GM21447 (cell line): ENCODE data around the gene NUDT14.

Experiments used
- ATAC-seq: cut with Tn5 transposase; IDR thresholded peaks from one replicate; pipeline ENCODE4 v1.9.1; 2021; ENCODE audit not compliant: unreplicated experiment

Gene NUDT14

DNA sequence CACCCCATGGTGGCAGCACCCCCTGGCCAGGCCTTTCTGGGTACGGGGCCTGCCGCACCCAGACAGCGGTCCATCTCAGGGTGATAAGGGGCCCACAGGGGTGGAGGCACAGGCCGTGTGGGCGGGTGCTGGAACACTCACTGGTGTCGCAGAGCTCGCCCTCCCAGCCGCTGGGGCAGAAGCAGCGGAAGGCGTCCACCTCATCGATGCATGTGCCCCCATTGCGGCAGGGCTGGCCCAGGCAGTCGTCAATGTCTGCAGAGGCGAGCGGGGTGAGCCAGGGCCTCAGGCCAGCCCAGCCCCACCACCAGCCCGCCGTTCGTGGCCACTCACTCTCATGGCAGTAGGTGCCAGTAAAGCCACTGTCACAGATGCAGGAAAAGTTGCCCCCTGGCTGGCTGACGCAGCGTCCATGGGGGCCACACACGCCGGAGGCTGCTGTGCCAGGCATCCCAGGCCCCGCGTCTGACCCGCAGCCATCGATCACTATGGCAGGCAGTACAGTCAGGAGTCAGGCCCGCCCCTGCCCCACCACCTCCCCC, 32.4 kb downstream of the NUDT14 start:
- no peak for ATAC-seq

DNA sequence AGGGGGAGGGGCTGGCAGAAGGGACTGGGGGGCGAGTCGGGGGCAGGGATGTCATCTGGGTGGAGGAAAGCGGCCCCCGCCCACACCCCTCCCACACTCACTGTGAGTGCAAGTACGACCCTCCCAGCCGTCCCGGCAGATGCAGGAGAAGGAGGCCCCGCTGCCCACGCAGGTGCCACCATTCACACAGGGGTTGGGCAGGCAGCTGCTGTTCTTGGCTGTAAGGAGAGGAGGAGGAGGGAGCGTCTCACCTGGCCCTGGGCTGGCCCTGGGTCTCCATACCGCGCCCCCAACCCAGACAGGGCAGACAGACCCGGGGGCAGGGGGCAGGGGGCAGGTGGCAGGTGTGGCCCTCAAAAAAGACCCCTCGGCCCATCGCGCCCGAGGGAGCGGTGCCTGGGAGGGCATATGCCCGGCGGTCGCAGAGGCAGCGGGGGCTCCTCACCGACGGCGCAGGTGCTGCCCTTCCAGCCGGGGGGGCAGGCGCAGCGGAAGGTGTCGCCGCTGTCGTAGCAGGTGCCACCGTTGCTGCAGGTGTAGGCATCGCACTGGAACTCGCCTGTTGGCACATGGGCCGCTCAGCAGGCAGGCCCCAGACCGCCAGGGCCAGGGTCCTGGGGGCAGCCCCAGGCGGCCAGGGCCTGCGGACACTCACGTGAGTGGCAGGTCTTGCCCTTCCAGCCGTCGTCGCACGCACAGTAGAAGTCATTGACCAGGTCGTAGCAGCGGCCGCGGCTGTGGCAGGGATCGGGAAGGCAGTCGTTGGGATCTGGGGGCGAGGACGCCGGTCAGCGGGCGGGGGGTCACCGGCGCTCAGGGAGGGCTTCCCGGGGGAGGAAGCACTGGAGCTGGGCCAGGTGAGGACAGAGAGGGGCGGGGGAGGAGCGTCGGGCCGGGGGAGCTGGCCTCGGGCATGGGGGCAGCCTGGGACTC, 33.2 kb downstream of the NUDT14 start:
- ATAC-seq = no peak

DNA sequence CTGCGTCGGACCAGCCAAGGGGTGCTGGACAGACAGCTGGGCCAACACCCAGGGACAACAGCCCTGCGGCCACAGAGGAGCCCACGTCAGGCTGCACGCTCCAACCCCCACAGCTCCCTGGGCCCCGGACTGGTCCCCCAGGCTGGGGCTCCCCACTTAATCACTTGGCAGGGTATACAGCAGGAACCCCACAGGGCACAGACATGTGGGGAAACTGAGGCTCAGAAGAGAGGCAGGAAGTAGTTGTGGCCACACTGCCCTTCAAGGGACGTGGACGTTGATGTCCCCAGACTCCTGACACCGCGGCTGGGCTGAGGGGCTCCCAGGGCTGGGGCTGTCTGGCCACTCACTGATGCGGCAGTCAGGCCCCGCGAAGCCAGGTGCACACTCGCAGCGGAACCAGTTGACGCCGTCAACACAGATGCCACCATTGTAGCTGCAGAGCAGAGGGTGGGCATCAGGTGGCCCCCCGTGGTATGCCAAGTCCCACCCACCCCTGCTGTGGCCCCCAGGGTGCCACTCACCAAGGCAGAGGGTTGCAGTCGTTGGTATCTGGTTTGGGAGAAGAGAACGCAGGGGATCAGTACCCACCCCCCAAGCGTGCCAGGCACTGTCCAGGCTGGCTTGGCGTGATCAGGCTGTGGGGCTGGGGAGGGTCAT, 34.0 kb downstream of the NUDT14 start:
- ATAC-seq = no peak

DNA sequence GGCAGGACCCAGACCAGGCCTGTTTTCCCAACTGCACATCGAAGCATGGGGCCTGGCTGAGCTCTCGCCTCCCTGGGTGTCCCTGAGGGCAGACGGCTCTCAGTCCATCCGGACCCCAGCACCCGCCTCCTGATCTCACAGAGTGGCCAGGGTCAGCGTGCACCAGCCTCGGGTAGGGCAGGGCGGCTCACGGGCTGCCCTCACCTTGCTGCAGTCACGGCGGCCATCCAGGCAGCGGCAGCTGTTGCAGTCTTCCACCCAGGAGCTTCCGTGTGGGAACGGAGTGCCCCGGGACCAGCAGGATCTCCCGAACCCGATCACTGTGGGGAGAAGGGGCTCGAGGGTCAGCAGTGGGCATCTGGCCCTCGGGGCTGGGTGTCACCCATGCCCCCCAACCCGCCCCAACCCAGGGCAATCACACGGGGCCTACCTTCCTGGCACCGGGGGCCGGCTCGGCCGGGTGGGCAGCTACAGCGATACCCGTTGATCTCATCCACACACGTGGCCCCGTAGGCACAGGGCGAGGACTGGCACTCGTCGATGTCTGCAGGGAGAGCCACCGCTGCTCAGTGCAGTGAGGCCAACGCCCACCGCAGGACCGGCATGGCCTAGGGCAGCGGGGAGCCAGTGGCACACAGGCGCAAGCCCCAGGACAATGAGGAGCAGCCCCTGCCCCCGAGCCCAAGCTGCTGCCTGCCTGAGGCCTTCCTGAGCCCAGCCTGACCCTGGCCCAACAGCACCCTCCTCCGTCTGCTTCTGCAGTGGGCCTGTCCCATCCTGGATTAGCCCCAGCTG, 34.7 kb downstream of the NUDT14 start:
- ATAC-seq = no peak

DNA sequence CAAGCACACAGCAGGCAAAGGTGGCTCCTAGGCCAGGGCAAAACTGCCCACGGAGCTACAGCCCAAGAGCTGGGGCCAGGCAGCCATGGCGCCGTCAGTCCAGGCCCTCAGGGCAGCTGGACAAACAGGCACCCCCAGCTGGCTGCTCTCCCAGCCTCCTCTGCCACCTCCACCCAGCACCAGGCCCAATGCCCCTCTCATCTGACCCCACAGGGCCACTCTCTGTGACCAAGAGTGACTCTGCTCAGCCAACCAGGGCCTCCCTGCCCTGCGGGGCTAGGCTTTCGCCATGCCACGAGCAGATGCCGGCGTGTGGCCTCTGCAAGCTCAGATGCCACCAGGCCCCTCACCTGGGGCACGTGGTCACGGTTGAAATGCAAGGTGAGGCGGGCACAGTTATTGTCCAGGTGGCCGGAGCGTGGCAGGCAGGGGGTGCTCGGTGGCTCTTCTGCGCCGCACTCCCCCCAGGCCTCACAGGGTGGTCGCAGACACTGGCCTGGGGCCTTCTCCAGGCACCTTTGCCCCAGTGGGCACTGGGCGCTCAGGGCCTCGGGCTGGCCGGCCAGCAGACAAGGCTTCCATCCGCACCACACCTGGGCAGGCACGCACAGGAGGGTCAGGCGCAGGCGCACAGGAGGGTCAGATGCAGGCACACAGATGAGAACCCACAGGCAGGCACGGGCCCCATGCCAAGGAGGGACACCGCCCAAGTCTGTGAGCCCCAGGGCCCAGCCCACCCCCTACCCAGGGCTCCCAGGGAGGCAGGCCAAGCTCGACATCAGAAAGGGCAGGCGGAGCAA, 35.5 kb downstream of the NUDT14 start:
- ATAC-seq = no peak

DNA sequence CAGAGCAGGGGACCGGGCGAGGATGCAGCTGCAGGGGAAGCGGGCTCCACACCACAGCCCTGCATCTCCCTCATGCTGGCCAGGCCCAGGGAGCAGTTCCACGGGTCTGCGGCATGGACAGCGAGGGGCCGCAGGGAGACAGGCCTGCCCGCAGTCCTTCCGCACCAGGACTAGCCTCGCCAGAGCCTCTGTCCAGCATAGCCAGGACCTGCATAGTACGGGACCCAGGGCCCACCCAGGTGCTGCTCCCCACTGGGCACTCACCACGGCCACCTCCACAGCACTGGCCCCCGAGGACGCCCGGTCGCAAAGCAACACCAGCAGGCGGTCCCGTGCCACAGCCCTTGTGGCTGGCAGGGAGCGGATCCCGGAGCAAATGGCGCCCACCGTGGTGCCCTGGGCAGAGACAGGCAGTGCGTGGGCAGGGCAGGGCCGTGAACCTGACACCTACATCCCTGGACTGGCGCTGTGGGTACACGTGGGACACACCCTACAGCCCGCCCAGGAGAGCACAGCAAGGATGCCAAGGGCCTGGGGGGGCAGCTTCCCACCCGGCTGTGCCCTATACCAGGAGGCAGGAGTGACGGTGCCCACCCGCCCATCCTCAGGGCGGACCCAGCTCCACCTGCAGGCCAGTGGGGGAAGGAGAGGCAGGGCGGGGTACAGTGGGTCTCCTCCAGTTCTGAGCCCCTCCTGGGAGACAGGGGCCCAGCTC, 36.3 kb downstream of the NUDT14 start:
- ATAC-seq = no peak

DNA sequence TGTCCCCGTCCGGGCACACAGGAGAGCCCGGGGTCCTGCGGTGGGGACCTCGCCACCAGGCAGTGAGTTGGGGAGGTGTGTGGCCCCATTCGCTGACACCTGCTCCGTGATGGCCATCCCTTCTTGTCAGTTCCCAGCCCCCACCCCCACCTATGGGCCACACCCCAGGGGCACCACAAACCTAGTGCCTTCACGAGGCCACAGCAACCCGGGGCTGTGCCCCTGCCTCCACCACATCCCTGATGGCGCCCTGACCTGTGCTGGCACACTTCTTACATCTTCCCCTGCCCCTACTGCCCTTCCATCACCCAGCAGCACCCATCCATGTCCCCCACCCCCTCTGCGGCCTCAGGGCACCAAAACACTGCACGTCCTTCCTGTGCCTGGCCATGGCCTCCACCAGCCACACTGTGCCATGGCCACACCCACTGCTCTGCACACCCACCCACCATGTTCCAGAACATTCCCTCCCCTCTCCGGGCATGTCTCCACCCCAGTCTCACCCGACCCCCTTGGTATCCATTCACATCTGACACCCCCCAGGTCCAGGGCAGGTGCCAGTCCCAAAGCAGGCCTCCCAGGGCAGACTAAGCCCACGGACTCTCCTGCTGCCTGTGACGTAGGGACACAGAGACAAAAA, 37.0 kb downstream of the NUDT14 start:
- no peak for ATAC-seq

DNA sequence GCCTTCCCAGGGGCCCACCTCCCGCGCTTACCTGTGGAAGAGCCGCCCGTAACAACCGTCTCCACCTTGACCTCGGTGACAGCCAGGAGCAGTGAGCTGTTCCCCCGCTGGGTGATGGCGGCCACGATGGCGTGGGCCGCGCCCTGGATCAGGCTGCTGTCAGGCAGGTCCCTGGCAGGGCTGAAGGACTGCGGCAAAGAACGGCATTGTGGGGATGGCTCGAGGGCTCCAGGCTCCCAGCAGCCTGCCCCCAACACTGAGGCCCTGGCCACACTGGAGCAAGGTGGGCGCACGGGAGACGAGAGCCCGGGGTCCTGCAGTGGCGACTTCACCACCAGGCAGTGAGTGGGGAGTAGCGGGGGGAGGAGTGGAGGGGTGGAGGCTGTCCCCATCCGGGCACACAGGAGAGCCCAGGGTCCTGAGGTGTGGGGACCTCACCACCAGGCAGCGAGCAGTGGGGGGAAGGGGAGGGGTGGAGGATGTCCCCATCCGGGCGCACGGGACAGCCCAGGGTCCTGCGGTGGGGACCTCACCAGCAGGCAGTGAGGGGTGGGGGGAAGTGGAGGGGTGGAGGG, 37.6 kb downstream of the NUDT14 start:
- no peak for ATAC-seq

DNA sequence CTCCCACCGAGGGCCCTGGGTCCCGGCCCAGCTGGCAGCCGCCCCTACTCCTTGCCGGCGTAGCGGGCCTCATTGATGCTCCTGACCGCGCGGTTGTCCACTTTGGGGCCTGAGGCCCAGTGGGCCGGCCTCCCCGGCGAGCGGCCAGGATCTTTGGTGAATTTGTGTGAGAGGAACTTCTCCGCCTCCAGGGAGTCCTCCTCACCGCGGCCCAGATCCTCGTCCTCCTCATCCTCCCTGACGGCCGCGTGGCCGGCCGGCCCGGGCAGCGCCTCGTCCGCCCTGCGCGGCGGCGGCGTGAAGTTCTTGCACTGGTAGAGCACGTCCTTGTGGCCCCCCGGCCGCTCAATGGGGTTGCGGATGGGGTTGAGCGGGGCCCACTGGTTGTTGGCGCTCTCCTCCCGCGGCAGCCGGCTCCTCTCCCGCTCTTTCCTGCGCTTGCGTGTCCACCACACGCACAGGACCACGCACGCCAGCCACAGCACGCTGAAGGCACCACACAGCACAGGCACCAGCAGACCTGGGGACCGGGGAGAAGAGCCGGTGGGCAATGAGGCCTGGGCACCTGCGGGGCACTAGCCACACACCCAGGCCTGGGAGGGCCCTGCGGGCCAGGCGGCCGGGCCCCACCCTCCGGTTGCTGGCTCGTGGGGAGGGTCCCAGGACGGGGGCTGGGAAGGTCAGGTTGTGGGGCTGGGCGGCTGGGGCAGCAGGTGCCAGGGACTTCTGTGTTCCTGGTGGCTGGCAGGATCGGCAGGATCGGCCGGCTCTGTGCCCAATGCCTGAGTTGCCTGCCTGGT, 38.3 kb downstream of the NUDT14 start:
- ATAC-seq = no peak

DNA sequence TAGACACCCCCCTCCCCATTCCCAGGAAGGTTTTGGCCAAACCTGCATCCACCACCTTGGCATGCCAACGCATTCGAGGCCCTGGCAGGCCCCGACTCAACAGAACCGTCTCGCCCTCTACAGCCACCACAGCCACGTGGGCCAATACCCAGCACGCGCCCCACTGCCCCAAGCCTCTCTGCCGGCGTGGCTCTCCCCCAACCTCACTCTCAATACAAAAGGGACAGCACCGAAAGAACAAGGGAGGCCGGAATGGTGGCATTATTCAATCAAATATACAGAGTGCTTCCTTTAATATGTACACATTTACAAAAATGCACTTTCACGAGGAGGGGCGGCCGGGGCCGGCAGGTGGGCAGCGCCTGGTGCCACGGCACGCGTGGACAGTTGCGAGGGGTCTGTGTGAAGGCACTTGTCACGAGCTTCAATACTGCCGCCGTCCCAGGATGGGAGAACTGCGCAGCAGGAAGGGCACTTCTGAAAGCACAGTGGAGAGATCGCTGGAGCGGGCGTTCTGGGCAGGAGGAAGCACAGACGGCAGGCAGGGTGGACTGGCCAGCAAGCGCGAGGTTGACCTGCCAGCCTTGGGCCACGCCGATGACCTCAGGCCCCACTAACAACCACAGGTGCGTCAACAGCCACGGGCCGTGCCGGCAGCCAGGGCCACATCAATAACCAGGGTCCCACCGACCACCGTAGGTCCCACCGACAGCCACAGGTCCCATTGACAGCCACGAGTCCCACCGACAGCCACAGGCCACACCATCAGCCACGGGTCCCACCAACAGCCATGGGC, 39.4 kb downstream of the NUDT14 start:
- no peak for ATAC-seq

DNA sequence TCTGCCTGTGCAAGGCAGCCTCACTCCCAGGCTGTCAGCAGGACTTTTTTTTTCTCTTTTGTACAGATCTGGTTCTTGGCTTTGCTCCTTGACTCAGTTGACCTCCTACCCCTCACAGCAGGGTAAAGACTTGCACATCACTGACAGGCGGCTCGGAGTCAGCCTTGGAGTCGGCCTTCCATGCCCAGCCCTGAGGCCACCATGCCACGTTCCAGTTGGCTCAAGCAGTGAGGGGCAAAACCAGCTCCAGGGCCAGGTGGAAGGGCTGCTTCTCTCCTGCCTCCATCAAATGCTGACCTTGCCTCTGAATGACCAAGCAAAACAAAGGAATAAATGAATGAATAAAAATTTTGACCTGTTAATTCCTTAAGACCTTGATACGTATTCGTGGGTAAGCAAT, 40.1 kb downstream of the NUDT14 start:
- ATAC-seq = no peak

DNA sequence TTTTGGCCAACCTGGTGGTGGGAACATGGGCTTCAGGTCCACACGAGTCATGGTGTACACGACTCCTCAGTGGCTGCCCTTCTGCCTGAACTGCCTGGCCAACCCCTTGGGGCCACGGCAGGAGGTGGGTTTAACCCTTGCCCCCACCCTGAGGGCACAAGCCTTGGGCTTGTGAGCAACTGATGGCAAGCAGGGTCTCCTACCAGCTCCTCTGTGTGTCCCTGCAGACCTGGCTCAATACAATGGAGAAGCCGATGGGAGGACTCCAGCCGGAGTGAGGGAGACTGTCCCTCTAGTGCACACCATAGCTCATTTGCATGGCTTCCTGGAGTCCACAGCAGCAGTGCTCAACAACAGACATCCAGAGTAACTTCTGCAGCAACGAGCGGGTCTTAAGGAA, 40.5 kb downstream of the NUDT14 start:
- ATAC-seq = no peak

DNA sequence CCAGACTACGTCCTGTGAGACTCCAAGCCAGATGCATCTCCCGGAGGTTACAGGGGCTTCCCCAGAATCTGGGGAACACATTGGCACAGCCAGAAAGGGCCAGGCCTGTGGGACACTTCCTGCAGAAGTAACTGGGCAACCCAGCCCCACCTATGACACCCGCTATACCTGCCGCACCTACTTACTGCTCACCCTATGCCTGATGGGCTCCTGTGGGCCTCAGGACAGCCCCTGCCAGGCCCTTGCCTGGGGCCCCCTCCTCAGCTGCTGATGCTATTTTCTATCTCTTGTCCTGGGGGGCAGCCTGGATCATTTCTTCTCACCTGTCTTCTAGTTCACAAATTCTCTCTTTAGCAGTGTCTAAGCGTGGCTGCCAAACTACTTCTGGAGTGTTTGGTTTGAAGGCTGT, 41.3 kb downstream of the NUDT14 start:
- no peak for ATAC-seq

DNA sequence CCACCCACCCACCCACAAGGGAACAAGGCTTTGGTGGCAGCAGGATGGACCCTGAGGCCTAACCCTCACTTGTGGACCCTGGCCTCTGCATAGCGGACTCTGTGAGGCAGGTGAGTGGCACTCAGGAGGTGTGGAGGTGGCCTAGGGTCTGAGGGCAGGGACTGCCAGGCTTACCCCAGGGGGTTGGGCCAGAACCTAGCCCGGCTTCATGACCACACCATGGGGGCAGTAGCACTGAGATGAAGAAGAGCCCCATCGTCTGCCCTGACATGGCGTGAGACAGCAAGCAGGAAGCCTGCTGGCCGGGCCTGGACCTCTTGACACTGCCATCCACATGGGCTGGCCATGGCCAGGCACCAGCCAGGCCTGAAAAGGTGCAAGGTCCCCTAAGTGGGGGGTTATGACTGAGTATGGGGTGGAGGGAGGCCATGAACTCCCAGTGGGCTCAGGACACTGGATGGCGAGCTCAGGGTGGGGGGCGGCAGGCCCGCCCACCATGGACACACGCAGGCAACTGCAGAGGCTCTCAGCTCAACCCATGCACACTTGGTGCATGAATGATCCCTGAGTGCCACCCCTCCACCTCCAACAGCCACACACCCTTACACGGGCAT, 41.8 kb downstream of the NUDT14 start:
- no peak for ATAC-seq

DNA sequence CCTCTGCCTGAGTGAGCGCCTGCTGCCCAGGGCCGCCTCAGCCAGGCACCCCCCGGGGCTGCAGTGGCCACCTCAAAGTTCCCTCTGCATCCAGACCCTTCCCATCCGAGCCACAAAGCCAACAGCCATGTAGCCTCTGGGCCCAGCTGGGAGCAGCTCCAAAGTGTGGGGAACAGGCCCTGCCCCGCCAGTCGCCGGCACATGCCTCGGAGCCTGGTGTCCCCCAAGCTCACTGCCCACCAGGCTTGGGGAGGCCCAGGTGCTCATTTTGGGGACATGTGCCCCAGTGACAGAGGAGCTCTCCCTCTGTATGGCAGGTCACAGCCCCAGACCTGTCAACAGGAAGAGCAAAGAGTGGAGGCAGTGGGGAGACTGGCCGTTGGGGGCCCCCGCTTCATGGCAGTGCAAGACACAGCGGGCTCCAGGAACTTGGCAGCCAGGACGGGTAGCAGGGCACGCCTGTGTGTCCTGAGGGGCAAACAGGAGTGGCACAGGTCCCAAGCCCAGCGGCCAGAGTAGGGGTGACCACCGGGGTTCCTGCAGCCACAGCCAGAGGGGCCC, 42.5 kb downstream of the NUDT14 start:
- no peak for ATAC-seq

DNA sequence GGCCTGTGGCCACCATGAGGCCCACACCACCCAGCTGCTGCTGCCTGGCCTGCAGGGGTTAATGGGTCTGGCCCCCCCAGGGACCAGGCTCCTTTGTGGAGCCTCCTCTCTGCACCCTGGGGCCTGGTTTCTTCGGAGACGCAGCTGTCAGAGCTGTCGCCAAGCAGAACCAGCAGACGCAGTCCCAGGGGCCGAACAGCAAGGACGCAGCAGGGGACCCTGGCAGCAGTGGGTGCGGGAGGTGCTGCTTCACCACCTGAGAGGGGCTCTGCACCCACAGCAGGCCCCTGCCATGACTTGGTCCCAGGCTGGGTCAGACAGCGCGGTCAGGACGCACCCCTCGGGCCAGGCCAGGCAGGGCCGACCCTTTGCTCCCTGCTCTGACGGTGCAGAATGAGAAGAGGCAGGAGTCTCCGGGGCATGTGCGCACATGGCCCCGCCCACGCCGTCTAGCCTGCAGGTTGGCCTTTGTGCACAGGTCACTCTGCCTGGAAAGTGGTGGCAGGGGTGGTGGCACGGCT, 43.0 kb downstream of the NUDT14 start:
- ATAC-seq = no peak
